Left ventricle myocardium inferior (tissue), 1 donor: ENCODE results near the gene SCTR. TPM values are rescaled to one million over a fixed set of nuclear protein-coding genes. Genes with fewer than 3 reads are reported as not detected.

Source experiments
- DNase-seq: peaks from one replicate; pipeline ENCODE4 v3.0.0-alpha.2; 2020
- H3K27ac ChIP-seq: fragments of 200-600 bp; replicated peaks from 2 replicates; pipeline ENCODE4 v1.8.0; 2021
- H3K27me3 ChIP-seq: fragments of 200-600 bp; 2 replicates; pipeline ENCODE4 v1.8.0; 2021; ENCODE audit warnings: low read depth
- H3K36me3 ChIP-seq: fragments of 200-600 bp; 2 replicates; pipeline ENCODE4 v1.8.0; 2021
- H3K4me1 ChIP-seq: fragments of 200-600 bp; 2 replicates; pipeline ENCODE4 v1.8.0; 2021
- H3K4me3 ChIP-seq: fragments of 200-600 bp; 2 replicates; pipeline ENCODE4 v1.8.0; 2021; ENCODE audit warnings: mild to moderate bottlenecking, moderate library complexity
- H3K9me3 ChIP-seq: fragments of 200-600 bp; replicated peaks from 2 replicates; pipeline ENCODE4 v1.8.0; 2021
- intact Hi-C: fragments of 100-400 bp; cut with micrococcal nuclease; formaldehyde crosslinking; loops from one replicate; pipeline ENCODE4 v1.11.0; 2022
- total RNA-seq: library from RNA; stranded (reverse); fragmentation: NEBNext Ultra II Directional; extraction: Animal tissue kit (Norgen Biotek cat#: 25700); gene quantifications from one replicate; pipeline ENCODE4 v1.2.1, GENCODE V29; 2021
- TF ChIP-seq, protein P1 (sequence below): fragments of 200-600 bp; IDR thresholded peaks from 2 replicates; pipeline ENCODE4 v1.8.0; 2021; ENCODE audit warnings: antibody characterized with exemption, mild to moderate bottlenecking, borderline replicate concordance
- donor health status: DM: no; HTN: yes; CAD: no; lungs with severe emphysema.

The SCTR gene
- total RNA-seq, 1 donor from 2014 or later: 1.2 TPM

DNA sequence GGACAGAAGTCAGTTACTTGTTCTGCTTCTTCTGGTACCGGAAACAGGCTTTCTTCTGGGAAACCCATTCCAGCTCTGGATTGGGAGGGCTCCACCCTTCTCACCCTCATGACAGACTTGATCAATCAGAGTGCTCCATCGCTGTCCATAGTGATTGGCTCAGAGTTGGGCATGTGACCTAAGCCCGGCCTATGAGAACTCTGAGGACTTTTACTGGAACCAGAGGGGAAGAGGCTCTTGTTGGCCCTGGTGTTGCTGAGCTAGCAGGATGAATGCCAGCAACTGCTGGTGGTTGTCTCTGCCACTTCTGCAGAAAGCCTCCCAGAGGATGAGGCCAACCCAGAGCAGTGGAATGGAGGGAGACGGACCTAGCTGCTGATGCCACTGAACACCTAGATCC lies 59.3 kb downstream of the SCTR start:
- no peak for DNase-seq
- no peaks in the 10 kb centered on the region for H3K36me3 ChIP-seq
- TF ChIP-seq, protein P1, sequence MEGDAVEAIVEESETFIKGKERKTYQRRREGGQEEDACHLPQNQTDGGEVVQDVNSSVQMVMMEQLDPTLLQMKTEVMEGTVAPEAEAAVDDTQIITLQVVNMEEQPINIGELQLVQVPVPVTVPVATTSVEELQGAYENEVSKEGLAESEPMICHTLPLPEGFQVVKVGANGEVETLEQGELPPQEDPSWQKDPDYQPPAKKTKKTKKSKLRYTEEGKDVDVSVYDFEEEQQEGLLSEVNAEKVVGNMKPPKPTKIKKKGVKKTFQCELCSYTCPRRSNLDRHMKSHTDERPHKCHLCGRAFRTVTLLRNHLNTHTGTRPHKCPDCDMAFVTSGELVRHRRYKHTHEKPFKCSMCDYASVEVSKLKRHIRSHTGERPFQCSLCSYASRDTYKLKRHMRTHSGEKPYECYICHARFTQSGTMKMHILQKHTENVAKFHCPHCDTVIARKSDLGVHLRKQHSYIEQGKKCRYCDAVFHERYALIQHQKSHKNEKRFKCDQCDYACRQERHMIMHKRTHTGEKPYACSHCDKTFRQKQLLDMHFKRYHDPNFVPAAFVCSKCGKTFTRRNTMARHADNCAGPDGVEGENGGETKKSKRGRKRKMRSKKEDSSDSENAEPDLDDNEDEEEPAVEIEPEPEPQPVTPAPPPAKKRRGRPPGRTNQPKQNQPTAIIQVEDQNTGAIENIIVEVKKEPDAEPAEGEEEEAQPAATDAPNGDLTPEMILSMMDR: no peak
- H3K9me3 ChIP-seq: no peaks in the 10 kb centered on the region
- no peaks in the 10 kb centered on the region for H3K27me3 ChIP-seq
- no peak overlapping the region for H3K27ac ChIP-seq
- H3K4me3 ChIP-seq: no peak overlapping the region
- peaks cover 14% of the 10 kb centered on the region for H3K4me1 ChIP-seq
- intact Hi-C loops: no loop called here

DNA sequence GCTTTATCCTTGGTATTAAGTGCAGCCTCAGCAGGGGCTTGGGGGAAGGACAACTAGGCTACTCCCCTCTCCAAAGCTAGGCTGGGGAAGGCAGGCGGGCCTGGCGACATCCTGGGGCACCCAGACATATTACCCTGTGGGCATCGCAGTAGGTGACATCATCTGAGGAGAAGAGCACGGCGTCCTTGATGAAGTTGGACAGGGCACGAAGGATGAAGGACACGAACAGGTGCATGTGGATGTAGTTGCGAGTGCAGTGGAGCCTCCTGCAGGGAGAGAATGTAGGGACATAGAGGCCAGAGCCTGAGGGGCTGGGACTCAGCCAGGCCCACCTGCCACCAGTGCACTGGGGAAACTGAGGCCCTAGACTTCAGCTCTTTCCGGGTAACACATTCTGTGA lies 60.3 kb downstream of the SCTR start:
- no peaks in the 10 kb centered on the region for H3K36me3 ChIP-seq
- no peaks in the 10 kb centered on the region for H3K27me3 ChIP-seq
- intact Hi-C loops: no loop called here
- TF ChIP-seq, protein P1: no peak
- no peak for DNase-seq
- no peak overlapping the region for H3K27ac ChIP-seq
- no peak overlapping the region for H3K4me3 ChIP-seq
- H3K4me1 ChIP-seq: peaks cover 11% of the 10 kb centered on the region
- no peaks in the 10 kb centered on the region for H3K9me3 ChIP-seq

DNA sequence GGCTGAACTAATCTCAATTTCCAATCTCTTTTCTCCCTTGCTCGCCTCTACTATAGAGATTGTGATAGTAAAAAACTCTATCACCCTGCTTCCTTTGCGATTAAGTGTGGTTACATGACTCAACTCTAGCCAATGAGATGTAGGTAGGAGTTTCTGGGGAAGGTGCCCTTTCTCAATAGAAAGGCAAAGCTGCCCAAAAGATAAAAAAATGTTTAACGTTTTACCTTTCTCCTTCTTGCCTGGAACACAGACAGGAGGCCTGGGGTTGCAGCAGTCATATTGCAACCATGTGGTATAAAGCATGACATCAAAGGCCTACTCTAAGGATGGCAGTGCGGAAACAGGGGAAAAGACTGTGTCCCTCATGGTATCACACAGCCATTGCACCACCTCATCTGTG lies 61.1 kb downstream of the SCTR start:
- Histone ChIP-seq H3K9me3 (no peaks in the 10 kb centered on the region), H3K27me3 (no peaks in the 10 kb centered on the region), H3K4me1 (peaks cover 3% of the 10 kb centered on the region), H3K4me3 (no peak overlapping the region), H3K36me3 (no peaks in the 10 kb centered on the region), H3K27ac (no peak overlapping the region)
- TF ChIP-seq, protein P1: no peak
- no peak for DNase-seq
- intact Hi-C loops: no loop called here

DNA sequence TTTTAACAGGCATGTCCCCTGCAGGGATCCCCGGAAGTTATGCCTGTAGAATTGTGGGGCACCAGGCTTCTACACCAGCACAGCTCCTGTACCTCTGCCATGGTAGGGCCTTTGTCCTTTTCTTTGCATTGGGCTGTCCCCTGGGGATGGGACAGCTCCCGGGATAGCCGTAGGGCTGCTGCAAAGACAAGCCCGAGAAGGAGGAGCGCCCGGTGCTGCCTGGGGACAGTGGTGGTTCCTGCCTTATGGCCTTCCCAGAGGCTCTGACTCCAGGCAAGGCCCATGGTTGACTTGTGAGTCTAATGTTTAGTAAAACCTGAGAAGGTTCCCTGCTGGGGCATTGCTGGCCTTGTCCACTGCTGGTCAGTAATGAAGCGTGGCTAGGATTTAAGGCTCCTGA lies 61.7 kb downstream of the SCTR start:
- Histone ChIP-seq H3K4me1 (no peaks in the 10 kb centered on the region), H3K4me3 (no peak overlapping the region), H3K27me3 (no peaks in the 10 kb centered on the region), H3K36me3 (no peaks in the 10 kb centered on the region), H3K27ac (no peak overlapping the region), H3K9me3 (no peaks in the 10 kb centered on the region)
- no peak for DNase-seq
- intact Hi-C loops: no loop called here
- TF ChIP-seq, protein P1: no peak

DNA sequence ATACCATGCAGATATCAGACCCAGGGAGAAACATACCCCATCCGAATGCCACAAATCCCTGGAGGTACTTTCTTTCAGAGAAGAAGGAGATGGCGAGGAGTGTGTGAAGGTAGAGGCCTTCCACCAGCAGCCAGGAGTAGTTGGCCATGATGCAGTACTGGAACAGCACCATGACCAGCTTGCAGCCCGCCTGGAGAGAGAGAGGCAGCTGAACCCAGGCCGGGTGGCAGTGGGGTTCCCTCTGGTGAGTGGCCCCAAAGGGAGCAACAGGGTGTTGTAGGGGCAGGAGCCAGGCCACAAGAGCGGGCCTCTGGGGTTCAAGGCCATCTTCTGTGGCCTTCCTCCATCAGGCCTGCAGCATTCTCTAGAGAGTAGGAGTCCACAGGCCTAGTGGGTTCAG lies 62.5 kb downstream of the SCTR start:
- no peaks in the 10 kb centered on the region for H3K4me1 ChIP-seq
- H3K36me3 ChIP-seq: no peaks in the 10 kb centered on the region
- intact Hi-C loops: no loop called here
- no peak overlapping the region for H3K4me3 ChIP-seq
- TF ChIP-seq, protein P1: no peak
- no peak for DNase-seq
- no peak overlapping the region for H3K27ac ChIP-seq
- no peaks in the 10 kb centered on the region for H3K27me3 ChIP-seq
- no peaks in the 10 kb centered on the region for H3K9me3 ChIP-seq

DNA sequence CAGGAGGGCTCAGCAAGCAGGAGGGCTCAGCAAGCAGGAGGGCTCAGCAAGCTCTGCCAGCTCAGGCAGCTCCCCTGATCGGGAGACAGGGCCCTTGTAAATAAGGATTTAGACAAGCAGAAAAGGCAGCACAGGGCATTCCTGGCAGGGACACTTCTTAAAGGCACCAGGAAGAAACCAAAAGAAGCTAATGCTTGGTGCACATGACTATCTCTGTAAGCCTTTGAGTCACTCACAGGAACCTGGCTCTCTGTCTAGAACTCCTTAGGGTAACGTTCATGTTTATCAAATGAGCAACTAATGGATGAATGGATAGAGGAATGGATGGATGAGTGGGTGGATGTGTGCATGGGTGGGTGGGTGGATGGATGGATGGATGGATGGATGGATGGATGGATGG lies 64.2 kb downstream of the SCTR start:
- intact Hi-C loops: no loop called here
- no peaks in the 10 kb centered on the region for H3K27me3 ChIP-seq
- no peaks in the 10 kb centered on the region for H3K9me3 ChIP-seq
- H3K4me1 ChIP-seq: no peaks in the 10 kb centered on the region
- H3K27ac ChIP-seq: no peak overlapping the region
- no peak for DNase-seq
- H3K4me3 ChIP-seq: no peak overlapping the region
- H3K36me3 ChIP-seq: no peaks in the 10 kb centered on the region
- TF ChIP-seq, protein P1: no peak
